H9 (cell line): Measurements from ENCODE around the gene ARHGAP12. TPM values are rescaled to one million over a fixed set of nuclear protein-coding genes. Genes with fewer than 3 reads are reported as not detected.

Experiments used
- DNase-seq: peaks from one replicate; pipeline ENCODE4 v3.0.0-alpha.2; 2017
- H2AFZ ChIP-seq: one replicate; pipeline ENCODE4 v1.6.1; 2013; ENCODE audit warnings: mild to moderate bottlenecking, low read length, control low read depth, moderate library complexity
- H2AK5ac ChIP-seq: 2 replicates; pipeline ENCODE4 v1.6.1; 2013; ENCODE audit warnings: low read length, control low read depth, mixed read lengths; ENCODE audit not compliant: insufficient read length
- H2BK120ac ChIP-seq: one replicate; pipeline ENCODE4 v1.6.1; 2013; ENCODE audit warnings: low read depth, mild to moderate bottlenecking, low read length, control low read depth, inconsistent platforms; ENCODE audit not compliant: poor library complexity, severe bottlenecking
- H2BK12ac ChIP-seq: 2 replicates; pipeline ENCODE4 v1.6.1; 2013; ENCODE audit warnings: low read length, control low read depth, mixed read lengths, low read depth; ENCODE audit not compliant: insufficient read length
- H2BK15ac ChIP-seq: 2 replicates; pipeline ENCODE4 v1.6.1; 2013; ENCODE audit warnings: low read depth, low read length, control low read depth
- H2BK20ac ChIP-seq: one replicate; pipeline ENCODE4 v1.6.1; 2013; ENCODE audit warnings: low read depth, mild to moderate bottlenecking, low read length, control low read depth, inconsistent platforms; ENCODE audit not compliant: poor library complexity, severe bottlenecking
- H2BK5ac ChIP-seq: 2 replicates; pipeline ENCODE4 v1.6.1; 2013; ENCODE audit warnings: low read length, control low read depth, mixed read lengths; ENCODE audit not compliant: insufficient read length
- H3K14ac ChIP-seq: 2 replicates; pipeline ENCODE4 v1.6.1; 2013; ENCODE audit warnings: low read length, control low read depth; ENCODE audit not compliant: insufficient read depth
- H3K18ac ChIP-seq: 2 replicates; pipeline ENCODE4 v1.6.1; 2013; ENCODE audit warnings: low read depth, mild to moderate bottlenecking, mixed read lengths, low read length, control low read depth; ENCODE audit not compliant: insufficient read length
- H3K23ac ChIP-seq: 2 replicates; pipeline ENCODE4 v1.6.1; 2013; ENCODE audit warnings: low read length, control low read depth, mixed read lengths, low read depth; ENCODE audit not compliant: insufficient read length
- H3K23me2 ChIP-seq: 2 replicates; pipeline ENCODE4 v1.6.1; 2013; ENCODE audit warnings: low read depth, mild to moderate bottlenecking, mixed read lengths, low read length, control low read depth; ENCODE audit not compliant: insufficient read length, poor library complexity, severe bottlenecking
- H3K27ac ChIP-seq: 2 replicates; pipeline ENCODE4 v1.5.1; 2013; ENCODE audit warnings: low read length, control low read depth, mixed read lengths, low read depth; ENCODE audit not compliant: insufficient read length
- H3K27me3 ChIP-seq: 2 replicates; pipeline ENCODE4 v1.6.1; 2013; ENCODE audit warnings: low read length, control low read depth, inconsistent platforms; ENCODE audit not compliant: insufficient read depth
- H3K4ac ChIP-seq: 2 replicates; pipeline ENCODE4 v1.6.1; 2013; ENCODE audit warnings: low read depth, mild to moderate bottlenecking, control low read depth, inconsistent platforms, low read length, moderate library complexity
- H3K4me1 ChIP-seq: 2 replicates; pipeline ENCODE4 v1.6.1; 2013; ENCODE audit warnings: low read length, control low read depth, inconsistent platforms; ENCODE audit not compliant: insufficient read depth
- H3K4me2 ChIP-seq: 2 replicates; pipeline ENCODE4 v1.6.1; 2013; ENCODE audit warnings: low read length, control low read depth, mixed read lengths; ENCODE audit not compliant: insufficient read length, insufficient read depth
- H3K56ac ChIP-seq: 2 replicates; pipeline ENCODE4 v1.6.1; 2013; ENCODE audit warnings: low read depth, mild to moderate bottlenecking, mixed read lengths, low read length, control low read depth; ENCODE audit not compliant: insufficient read length
- H3K79me1 ChIP-seq: 2 replicates; pipeline ENCODE4 v1.6.1; 2013; ENCODE audit warnings: low read depth, mild to moderate bottlenecking, moderate library complexity, low read length, control low read depth, inconsistent platforms; ENCODE audit not compliant: insufficient read depth, poor library complexity, severe bottlenecking
- H3K79me2 ChIP-seq: 2 replicates; pipeline ENCODE4 v1.6.1; 2013; ENCODE audit warnings: low read length, control low read depth, inconsistent platforms; ENCODE audit not compliant: insufficient read depth
- H3K9ac ChIP-seq: 2 replicates; pipeline ENCODE4 v1.6.1; 2013; ENCODE audit warnings: low read length, control low read depth, mixed read lengths; ENCODE audit not compliant: insufficient read length; ENCODE audit errors: extremely low read depth
- H3K9me3 ChIP-seq: one replicate; pipeline ENCODE4 v1.6.1; 2013; ENCODE audit warnings: low read depth, low read length, inconsistent platforms; ENCODE audit not compliant: control insufficient read depth
- H3T11ph ChIP-seq: one replicate; pipeline ENCODE4 v1.6.1; 2013; ENCODE audit warnings: mild to moderate bottlenecking, low read length, control low read depth, inconsistent platforms
- H4K20me1 ChIP-seq: one replicate; pipeline ENCODE4 v1.6.1; 2013; ENCODE audit not compliant: control insufficient read depth, insufficient read length, insufficient read depth
- H4K5ac ChIP-seq: 2 replicates; pipeline ENCODE4 v1.6.1; 2013; ENCODE audit warnings: low read depth, mild to moderate bottlenecking, mixed read lengths, low read length, control low read depth; ENCODE audit not compliant: insufficient read length
- H4K8ac ChIP-seq: replicated peaks from 2 replicates; pipeline ENCODE4 v1.6.1; 2013; ENCODE audit warnings: low read length, control low read depth, mixed read lengths, low read depth; ENCODE audit not compliant: insufficient read length
- H4K91ac ChIP-seq: 2 replicates; pipeline ENCODE4 v1.6.1; 2013; ENCODE audit warnings: low read depth, mild to moderate bottlenecking, moderate library complexity, mixed read lengths, low read length, control low read depth; ENCODE audit not compliant: insufficient read length
- H3K27ac Mint-ChIP-seq, 3 experiments: 2 replicates in 2 of 3; 3 replicates in 1 of 3; pipeline ENCODE4 v1.8.0; 2020 to 2021; ENCODE audit warnings: mixed read lengths in 3 of 3, mild to moderate bottlenecking in 1 of 3, moderate library complexity in 1 of 3
- H3K27me3 Mint-ChIP-seq: 2 replicates; pipeline ENCODE4 v1.8.0; 2021; ENCODE audit warnings: low read depth, mild to moderate bottlenecking, moderate library complexity, mixed read lengths
- H3K36me3 Mint-ChIP-seq, 3 experiments: 2 replicates in 2 of 3; 3 replicates in 1 of 3; pipeline ENCODE4 v1.8.0; 2020 to 2021; ENCODE audit warnings: low read depth in 3 of 3, mixed read lengths in 3 of 3; ENCODE audit not compliant: insufficient read depth in 1 of 3
- H3K4me1 Mint-ChIP-seq, 2 experiments: 2 replicates each; pipeline ENCODE4 v1.8.0; 2020; ENCODE audit warnings: mixed read lengths in 2 of 2
- H3K4me3 Mint-ChIP-seq, 2 experiments: 2 replicates in 1 of 2; 3 replicates in 1 of 2; pipeline ENCODE4 v1.8.0; 2020 to 2021; ENCODE audit warnings: mild to moderate bottlenecking in 2 of 2, mixed read lengths in 2 of 2, moderate library complexity in 1 of 2
- H3K9me3 Mint-ChIP-seq, 2 experiments: 2 replicates in 1 of 2; 3 replicates in 1 of 2; pipeline ENCODE4 v1.8.0; 2020; ENCODE audit warnings: mild to moderate bottlenecking in 2 of 2, mixed read lengths in 2 of 2, moderate library complexity in 1 of 2
- CTCF ChIP-seq: fragments of 200-600 bp; sonication (generic); conservative IDR thresholded peaks from 3 replicates; pipeline ENCODE4 v1.8.0; 2021; ENCODE audit warnings: antibody characterized with exemption, mild to moderate bottlenecking
- WGBS: extraction: QIAGEN DNeasy Blood & Tissue Kit; methylation state at CpG from one replicate; pipeline ENCODE4 v1.1.7; 2013; ENCODE audit warnings: missing lambda C conversion rate, low lambda C conversion rate, mixed read lengths; ENCODE audit not compliant: insufficient read length; ENCODE audit errors: extremely low coverage; 5-methylcytosine and 5-hydroxymethylcytosine counted together
- total RNA-seq: library from RNA; stranded (reverse); gene quantifications from 2 replicates; pipeline ENCODE4 v1.2.1, GENCODE V29; 2021

Gene ARHGAP12
- total RNA-seq, 1 experiment from 2014 or later: 34.3 TPM

- no peaks in the 10 kb centered on the region for H3K4me1 ChIP-seq
- H3K9ac ChIP-seq: no peak overlapping the region
- no peak overlapping the region for H2AK5ac ChIP-seq
- H4K8ac ChIP-seq: no peak overlapping the region
- no peak overlapping the region for H3K18ac ChIP-seq
- Mint-ChIP-seq H3K36me3 (peaks cover 25 to 53% (median 51%) of the 10 kb centered on the region in 3 experiments), H3K27me3 (no peaks in the 10 kb centered on the region), H3K4me1 (no peaks in the 10 kb centered on the region), H3K9me3 (peaks cover 4 to 11% of the 10 kb centered on the region in 2 experiments; a peak in 4 of 5 replicates), H3K27ac (no peak overlapping the region), H3K4me3 (no peak overlapping the region)
- H3K4ac ChIP-seq: no peak overlapping the region
- H3K79me1 ChIP-seq: peaks cover 12% of the 10 kb centered on the region
- H2BK12ac ChIP-seq: no peak overlapping the region
- no peak overlapping the region for H3K27ac ChIP-seq
- no peak overlapping the region for H3K56ac ChIP-seq
- no peak overlapping the region for H2BK20ac ChIP-seq
- H4K5ac ChIP-seq: no peak overlapping the region
- no peak overlapping the region for H4K91ac ChIP-seq
- TF ChIP-seq CTCF: no peak
- no peak overlapping the region for H2AFZ ChIP-seq
- H3K27me3 ChIP-seq: no peaks in the 10 kb centered on the region
- no peak overlapping the region for H3K23ac ChIP-seq
- H3K9me3 ChIP-seq: no peaks in the 10 kb centered on the region
- H3T11ph ChIP-seq: no peak overlapping the region
- no peaks in the 10 kb centered on the region for H4K20me1 ChIP-seq
- no peak overlapping the region for H2BK5ac ChIP-seq
- H3K23me2 ChIP-seq: no peaks in the 10 kb centered on the region
- peaks cover 28% of the 10 kb centered on the region for H3K79me2 ChIP-seq
- H3K14ac ChIP-seq: no peak overlapping the region
- no peak overlapping the region for H3K4me2 ChIP-seq
- no CpG with 5 or more reads among the region's 5 CpGs for whole genome bisulfite sequencing
- no peak overlapping the region for H2BK120ac ChIP-seq
- no peak for DNase-seq
- H2BK15ac ChIP-seq: no peak overlapping the region
Measured at GRCh38 chr10:31906039-31906438, 22.6 kb downstream of the ARHGAP12 start.
